ENCODE measurements around the gene MPRIP. TPM values are rescaled to one million over a fixed set of nuclear protein-coding genes. Genes with fewer than 3 reads are reported as not detected.
A peak's percentile ranks its signal among the peaks of the same experiment; 100 is the strongest.
"Not testable (repeated sequence)": the region's sequence is repeated elsewhere in the genome, so short reads cannot be mapped to it uniquely, and the experiment has no call there.

Gene MPRIP
- total RNA-seq, 2 donors from 2014 or later, result 84.3 to 258 TPM

- H3K36me3 ChIP-seq, result no peaks in the 10 kb centered on the region
- 82% methylated on average over 19 of the region's 19 CpGs for WGBS
- no peak for DNase-seq (ENCODE audit: low spot score)
- intact Hi-C loops (cut with DNase I), result loop anchor here (5.0 kb wide), 1 partner anchor 308 kb away; no protein-coding TSS in a partner anchor
- H3K27ac ChIP-seq, result no peak overlapping the region
- H3K9me3 ChIP-seq, result no peaks in the 10 kb centered on the region
- no peaks in the 10 kb centered on the region for H3K27me3 ChIP-seq (replicated peaks; ENCODE audit: insufficient read depth)
- TF ChIP-seq CTCF (IDR thresholded peaks at IDR 0.05) (no peak), POLR2A (IDR thresholded peaks at IDR 0.05) (no peak), POLR2AphosphoS5 (IDR thresholded peaks at IDR 0.05) (no peak)
- no peak overlapping the region for H3K4me3 ChIP-seq
- no peaks in the 10 kb centered on the region for H3K4me1 ChIP-seq (replicated peaks)
These were observed 37.8 kb upstream of the MPRIP start for GRCh38 chr17:17004251-17004996.

- intact Hi-C loops (cut with DNase I), result loop anchor here (5.0 kb wide), 1 partner anchor 307 kb away; no protein-coding TSS in a partner anchor
- H3K4me3 ChIP-seq; DNase-seq (ENCODE audit: low spot score); H3K27me3 ChIP-seq (replicated peaks; ENCODE audit: insufficient read depth); H3K36me3 ChIP-seq; H3K4me1 ChIP-seq (replicated peaks); H3K27ac ChIP-seq; H3K9me3 ChIP-seq: not testable (repeated sequence)
- WGBS, result 78% methylated on average over 13 of the region's 14 CpGs
These were observed 37.2 kb upstream of the MPRIP start for GRCh38 chr17:17004997-17005614.

GRCh38 chr17:17007891-17008290 lies 34.4 kb upstream of the MPRIP start:
- H3K4me3 ChIP-seq; H3K36me3 ChIP-seq; intact Hi-C loops (cut with DNase I); H3K9me3 ChIP-seq; H3K27me3 ChIP-seq (replicated peaks; ENCODE audit: insufficient read depth); DNase-seq (ENCODE audit: low spot score); H3K27ac ChIP-seq; H3K4me1 ChIP-seq (replicated peaks): not testable (repeated sequence)
- 66% methylated on average over 5 of the region's 6 CpGs for WGBS

- H3K27ac ChIP-seq; H3K4me1 ChIP-seq (replicated peaks); H3K9me3 ChIP-seq; H3K4me3 ChIP-seq; DNase-seq (ENCODE audit: low spot score); H3K36me3 ChIP-seq; intact Hi-C loops (cut with DNase I); H3K27me3 ChIP-seq (replicated peaks; ENCODE audit: insufficient read depth): not testable (repeated sequence)
- 69% methylated on average over 10 of the region's 10 CpGs for WGBS
These were observed 33.4 kb upstream of the MPRIP start for GRCh38 chr17:17008621-17009397.

- WGBS, result 64% methylated on average over 1 of the region's 4 CpGs
- H3K27me3 ChIP-seq (replicated peaks; ENCODE audit: insufficient read depth); intact Hi-C loops (cut with DNase I); DNase-seq (ENCODE audit: low spot score); H3K36me3 ChIP-seq; H3K4me1 ChIP-seq (replicated peaks); H3K4me3 ChIP-seq; H3K9me3 ChIP-seq; H3K27ac ChIP-seq: not testable (repeated sequence)
- TF ChIP-seq CTCF (IDR thresholded peaks at IDR 0.05), result peak in 1 of 4 experiments; percentile 12
These were observed 32.3 kb upstream of the MPRIP start for GRCh38 chr17:17009972-17010371.

- H3K36me3 ChIP-seq; H3K9me3 ChIP-seq; H3K27me3 ChIP-seq (replicated peaks; ENCODE audit: insufficient read depth); intact Hi-C loops (cut with DNase I); DNase-seq (ENCODE audit: low spot score); H3K4me1 ChIP-seq (replicated peaks); H3K4me3 ChIP-seq; H3K27ac ChIP-seq: not testable (repeated sequence)
- WGBS, result 51% methylated on average over 4 of the region's 12 CpGs
These were observed 31.7 kb upstream of the MPRIP start for GRCh38 chr17:17010545-17011034.

- H3K27me3 ChIP-seq (replicated peaks; ENCODE audit: insufficient read depth); intact Hi-C loops (cut with DNase I); H3K9me3 ChIP-seq; H3K4me3 ChIP-seq; H3K4me1 ChIP-seq (replicated peaks); H3K36me3 ChIP-seq; H3K27ac ChIP-seq: not testable (repeated sequence)
- WGBS, result 4% methylated on average over 5 of the region's 12 CpGs
- peak; percentile 56 for DNase-seq (ENCODE audit: low spot score)
These were observed 31.0 kb upstream of the MPRIP start for GRCh38 chr17:17011043-17011907.

GRCh38 chr17:17013828-17014747 lies 28.2 kb upstream of the MPRIP start:
- H3K4me1 ChIP-seq (replicated peaks); DNase-seq (ENCODE audit: low spot score); H3K27me3 ChIP-seq (replicated peaks; ENCODE audit: insufficient read depth); H3K4me3 ChIP-seq; H3K9me3 ChIP-seq; H3K36me3 ChIP-seq; intact Hi-C loops (cut with DNase I); H3K27ac ChIP-seq: not testable (repeated sequence)
- 90% methylated on average over 13 of the region's 14 CpGs for WGBS
